SK-N-MC (cell line): ENCODE data around the gene MS4A15.

Source experiments
- EZH2 ChIP-seq: fragments of 200-600 bp; sonication (generic); IDR thresholded peaks from one replicate; pipeline ENCODE4 v1.6.1; 2017; ENCODE audit warnings: antibody characterized with exemption
- POLR2AphosphoS5 ChIP-seq: IDR thresholded peaks from 2 replicates; pipeline ENCODE4 v1.6.1; 2012; ENCODE audit warnings: mild to moderate bottlenecking, low read depth, low read length, borderline replicate concordance

GRCh38 chr11:60785806-60786361, 29.2 kb downstream of the MS4A15 start:
- TF ChIP-seq EZH2 (no peak), POLR2AphosphoS5 (no peak)
